Amygdala (tissue), 56 donors: ENCODE measurements around the gene NPR2.

ENCODE experiments used
- DNase-seq, 56 donors: peaks; one replicate each; lab custom pipeline; 2025; lab: John Stamatoyannopoulos, UW

NPR2 gene

DNA sequence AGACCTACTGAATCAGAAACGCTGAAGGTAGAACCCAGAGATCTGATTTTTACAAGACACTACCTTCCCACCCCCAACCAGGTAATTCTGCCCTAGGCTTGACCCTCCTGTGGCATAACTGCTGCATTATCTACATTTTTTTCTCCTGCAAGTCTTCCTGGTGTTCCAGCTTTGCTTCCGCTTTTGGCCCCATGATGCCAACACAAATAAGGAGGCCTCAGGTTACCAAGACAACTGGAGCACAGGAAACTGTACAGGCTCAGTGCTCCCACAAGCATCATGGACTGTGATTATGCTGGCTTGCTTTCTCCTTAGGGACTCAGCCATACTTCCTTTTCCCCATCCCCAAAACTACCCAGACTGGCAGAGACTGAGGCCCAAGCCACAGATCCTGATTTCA lies 30.7 kb upstream of the NPR2 start:
- DNase-seq = peak in 6 of 56 donors; percentile 5 to 35 (median 17)

DNA sequence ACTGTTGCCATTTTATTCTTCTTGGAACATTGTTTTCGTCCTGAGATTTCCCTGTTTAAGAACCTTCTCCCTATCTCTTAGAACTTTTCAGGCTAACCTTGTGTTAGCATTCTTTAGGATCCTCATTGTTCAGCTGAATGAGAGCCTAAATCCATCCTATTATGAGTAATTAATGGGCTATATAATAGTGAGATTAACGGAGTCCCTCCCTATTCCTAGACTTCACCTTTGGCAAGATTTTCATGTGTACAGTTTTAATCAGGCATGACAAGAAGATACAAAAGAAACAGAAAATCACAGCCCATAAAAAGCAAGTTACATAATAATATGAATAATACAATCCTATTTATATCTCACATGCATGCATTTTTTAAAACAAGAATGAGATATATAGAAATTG lies 28.2 kb upstream of the NPR2 start:
- no peak for DNase-seq

DNA sequence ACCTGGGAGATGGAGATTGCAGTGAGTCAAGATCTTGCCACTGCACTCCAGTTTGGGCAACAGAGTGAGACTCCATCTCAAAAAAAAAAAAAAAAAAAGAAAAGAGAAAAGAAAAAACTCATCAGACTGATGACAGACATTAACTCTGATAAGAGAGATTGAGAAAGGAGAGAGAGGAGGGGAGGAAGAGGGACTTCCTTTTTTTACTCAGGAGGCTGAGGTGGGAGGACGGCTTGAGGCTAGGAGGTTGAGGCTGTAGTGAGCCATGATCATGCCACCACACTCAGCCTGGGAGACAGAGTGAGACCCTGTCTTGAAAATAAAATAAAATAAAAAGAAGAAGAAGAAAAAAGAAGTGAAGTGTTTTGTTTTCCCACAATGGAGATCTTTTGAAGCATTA lies 27.6 kb upstream of the NPR2 start:
- DNase-seq = no peak

DNA sequence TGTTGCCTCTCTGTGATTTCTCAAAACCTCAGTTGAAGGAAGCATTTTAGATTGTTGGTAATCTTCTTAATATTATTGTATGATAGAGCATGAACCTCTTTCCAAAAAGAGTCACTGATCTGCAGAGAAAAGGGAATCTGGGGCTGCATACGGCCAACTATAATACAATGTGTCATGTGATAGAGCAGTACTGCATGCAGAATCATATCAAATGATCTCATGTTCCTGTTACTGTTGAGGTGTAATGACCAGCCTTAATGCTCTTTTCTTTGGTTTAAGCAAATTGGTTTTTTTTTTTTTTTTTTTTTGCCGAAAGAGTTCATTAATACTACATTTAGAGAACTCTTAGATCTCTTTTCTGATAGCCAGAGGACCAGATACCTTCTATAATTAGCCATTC lies 24.4 kb upstream of the NPR2 start:
- no peak for DNase-seq

DNA sequence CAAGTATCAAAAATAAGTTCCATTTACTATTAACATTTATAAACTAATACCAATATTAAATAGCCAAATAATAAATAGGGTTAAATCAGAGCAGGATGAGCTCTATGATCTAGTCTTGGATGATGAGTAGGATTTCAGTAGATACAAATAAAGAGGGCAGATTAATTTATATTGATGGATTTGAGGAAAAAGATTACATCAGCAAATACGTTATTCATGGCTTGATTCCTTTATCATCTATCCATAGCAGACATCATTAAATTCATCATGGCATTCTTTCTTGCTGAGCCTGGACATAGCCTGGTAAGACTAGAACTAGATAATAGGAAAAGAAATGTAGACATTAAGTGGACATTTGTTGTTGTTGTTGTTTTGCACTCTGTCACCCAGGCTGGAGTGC lies 23.9 kb upstream of the NPR2 start:
- DNase-seq = no peak

DNA sequence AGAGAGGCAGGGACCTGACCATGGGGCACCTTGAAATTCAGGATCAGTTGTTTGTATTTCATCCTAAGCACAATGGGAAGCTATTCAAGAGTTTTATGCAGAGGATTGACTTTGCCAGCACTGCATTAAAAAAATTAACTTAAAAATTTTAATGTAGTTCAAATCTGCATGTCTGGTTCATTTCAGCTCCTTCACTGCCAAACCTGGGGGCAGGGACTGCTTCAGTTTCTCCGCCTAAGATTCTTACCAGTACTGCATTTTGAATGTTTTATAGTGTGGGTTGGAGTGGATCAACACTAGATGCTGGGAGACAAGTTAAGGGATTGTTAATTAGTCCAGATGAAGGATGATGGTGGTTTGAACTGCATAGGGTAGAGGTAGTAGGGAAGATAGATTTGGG lies 21.6 kb upstream of the NPR2 start:
- no peak for DNase-seq

DNA sequence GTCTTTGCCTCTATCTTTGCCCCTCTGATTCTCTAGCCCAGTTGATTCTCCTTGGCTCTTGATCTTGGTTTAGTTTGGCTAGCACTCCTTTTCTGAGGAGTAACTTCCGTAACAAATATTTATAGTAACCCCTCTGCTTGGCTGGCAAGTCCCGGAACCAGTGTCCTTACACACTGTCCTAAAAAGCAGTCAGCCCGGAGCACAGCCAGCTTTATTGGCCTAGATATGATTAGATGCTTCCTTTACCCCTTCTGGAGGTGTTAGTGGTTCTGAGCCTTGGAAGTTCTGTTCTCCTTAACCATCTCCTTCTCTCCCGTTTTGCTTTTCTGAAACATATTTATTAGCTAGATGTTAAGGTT lies 20.3 kb upstream of the NPR2 start:
- DNase-seq = peak in 1 of 56 donors; percentile 9

DNA sequence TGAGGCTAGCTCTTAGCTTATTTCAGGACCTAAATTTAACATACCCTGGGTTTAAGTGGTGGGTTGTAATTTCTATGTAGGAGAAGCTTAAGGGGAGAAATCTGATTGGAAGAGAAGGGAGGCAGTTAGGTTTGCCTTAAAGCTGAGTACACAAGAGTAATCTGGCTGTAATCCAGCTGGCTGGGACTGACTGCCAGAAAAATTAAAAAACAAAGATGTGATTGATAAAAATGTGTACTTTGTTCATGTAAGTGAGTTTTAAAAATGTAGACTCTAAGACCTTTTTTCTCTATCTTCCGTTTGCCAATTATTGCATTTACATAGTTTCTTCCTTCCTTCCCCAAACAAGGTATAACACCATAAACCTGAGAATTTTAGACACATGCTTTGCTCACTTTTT lies 19.9 kb upstream of the NPR2 start:
- peak in 1 of 56 donors; percentile 39 for DNase-seq

DNA sequence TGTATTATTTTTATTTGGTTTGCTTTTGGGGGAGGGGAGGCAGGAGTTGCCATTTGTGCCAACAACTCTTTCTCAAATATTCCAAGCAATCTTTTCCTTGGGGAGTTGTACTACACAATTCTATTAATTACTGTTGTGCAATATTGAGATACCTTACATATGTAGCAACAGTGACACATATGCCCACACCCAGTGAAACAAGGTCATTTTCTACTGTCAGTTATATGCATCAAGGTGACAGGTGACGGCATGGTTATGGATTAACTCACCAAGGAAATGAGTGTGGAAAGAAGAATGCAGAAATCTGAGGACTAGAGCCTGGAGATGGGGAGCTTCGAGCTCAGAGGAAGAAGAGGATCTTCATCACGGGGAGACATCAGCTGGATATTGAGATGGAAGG lies 19.4 kb upstream of the NPR2 start:
- no peak for DNase-seq

DNA sequence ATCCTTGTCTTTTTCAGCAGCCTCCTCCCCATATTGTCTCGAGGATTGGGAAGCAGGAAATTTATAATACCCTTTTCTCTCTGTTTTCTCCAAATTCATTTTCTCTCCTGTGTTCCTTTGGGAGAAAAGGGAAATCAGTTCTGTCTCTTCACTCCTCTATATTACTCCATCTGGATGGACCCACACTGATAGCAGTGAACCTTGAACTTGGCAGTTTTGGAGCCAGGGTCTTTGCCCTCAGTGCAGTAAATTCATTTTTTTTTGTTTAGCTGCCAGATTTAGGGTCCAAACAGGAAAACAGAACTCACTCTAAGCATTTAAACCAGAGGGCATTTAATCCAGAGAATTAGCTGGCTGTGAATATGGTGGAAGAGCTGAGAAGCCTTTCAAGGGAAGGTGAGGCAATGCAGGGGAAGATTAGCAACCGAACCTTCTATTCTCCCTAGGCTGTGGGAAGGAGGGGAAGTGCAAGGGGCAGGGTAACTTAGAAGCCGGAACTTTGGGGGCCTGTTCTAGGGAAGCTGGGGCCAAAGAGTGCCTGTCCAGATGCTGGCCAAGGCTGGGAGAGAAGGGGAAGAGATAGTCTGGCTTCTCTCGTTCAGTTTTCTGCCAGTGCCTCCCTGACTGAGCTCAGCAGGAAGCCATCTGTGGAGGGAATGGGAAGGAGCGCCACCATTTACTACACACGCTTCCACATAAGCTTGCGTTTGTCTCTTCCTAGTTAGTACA lies 16.3 kb upstream of the NPR2 start:
- peak in 4 of 56 donors; percentile 5 to 48 (median 21) for DNase-seq

DNA sequence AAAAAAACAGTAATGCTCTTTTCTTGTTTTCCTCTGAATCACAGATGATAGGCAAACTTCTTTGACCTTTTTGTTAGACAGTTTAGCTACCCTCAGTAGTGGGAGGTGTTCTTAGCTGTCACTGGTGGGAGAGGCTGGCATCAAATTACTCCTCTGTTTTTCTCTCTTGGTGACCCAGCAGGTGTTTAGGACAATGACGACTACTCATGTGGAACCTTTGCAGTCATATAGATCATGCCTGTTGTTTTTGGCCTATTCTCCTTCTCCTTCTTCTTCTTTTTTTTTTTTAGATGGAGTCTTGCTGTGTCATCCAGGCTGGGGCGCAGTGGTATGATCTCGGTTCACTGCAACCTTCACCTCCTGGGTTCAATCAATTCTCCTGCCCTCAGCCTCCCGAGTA lies 15.4 kb upstream of the NPR2 start:
- no peak for DNase-seq

DNA sequence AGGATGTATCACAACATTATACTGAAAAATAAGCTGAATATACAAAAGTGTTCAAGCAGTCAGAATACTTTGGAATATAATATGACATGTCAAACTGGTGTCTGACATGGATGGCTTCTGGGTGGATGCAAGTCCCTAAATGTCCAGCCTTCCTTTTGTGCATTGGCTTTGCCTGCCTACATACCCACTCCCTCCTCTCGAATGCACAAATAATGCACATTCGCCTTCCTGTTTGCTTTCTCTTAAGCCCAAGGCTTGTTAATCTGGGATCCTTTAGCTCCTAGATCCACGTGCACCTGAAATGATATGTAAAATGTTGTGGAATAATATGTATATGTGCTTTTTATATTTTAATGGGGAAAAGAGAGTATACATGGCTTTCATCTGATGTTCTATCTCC lies 12.9 kb upstream of the NPR2 start:
- DNase-seq = no peak

DNA sequence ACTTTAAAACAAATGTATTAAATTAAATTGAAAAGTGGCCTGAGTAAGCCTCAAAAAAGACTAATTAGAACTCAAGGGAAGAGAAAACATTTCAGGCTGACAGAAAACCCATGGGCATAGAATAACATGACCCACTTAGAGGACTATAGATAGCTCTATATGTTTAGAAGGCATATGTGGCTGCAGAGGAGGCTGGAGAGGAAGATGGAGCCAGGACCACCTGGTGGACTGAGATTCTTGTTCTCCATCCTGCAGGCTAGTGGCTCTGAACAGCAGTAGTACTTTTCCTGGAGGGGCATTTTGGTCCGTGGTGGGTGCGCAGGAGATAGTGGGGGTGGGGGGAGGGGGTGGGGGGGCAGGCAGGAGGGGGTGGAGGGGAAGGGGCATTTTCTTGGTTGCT lies 10.3 kb upstream of the NPR2 start:
- DNase-seq = no peak

DNA sequence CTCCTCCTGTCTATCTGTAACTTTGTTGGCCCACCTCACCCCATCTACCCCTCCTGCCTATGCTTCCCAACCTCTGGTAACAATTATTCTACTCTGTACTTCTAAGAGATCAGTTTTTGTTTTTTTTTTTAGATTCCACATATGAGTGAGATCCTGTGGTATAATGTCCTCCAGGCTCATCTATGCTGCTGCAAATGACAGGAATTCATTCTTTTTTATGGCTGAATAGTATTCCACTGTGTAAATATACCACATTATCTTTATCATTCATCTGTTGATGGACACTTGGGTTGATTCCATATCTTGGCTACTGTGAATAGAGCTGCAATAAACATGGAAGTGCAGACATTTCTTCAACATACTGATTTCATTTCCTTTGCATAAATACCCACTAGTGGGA lies 8.0 kb upstream of the NPR2 start:
- no peak for DNase-seq

DNA sequence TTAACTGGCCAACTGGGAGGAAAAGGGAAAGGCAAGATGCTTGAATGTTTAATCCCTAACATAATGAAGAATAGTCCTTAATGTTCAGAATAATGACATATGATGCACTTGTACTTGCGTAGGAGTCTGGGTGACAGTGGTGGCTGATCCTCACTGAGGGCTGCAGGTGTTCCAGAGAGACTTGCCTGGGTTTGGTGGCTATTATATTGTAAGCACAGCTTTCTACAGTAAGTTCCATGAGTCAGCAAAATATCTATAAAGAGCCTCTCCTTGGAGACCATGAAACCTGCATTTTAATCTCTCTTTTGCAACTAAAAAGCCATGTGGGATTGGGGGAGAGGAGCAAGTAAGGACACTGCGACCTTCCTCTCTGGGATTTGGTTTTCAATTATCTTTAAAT lies 1.9 kb upstream of the NPR2 start:
- DNase-seq = no peak

DNA sequence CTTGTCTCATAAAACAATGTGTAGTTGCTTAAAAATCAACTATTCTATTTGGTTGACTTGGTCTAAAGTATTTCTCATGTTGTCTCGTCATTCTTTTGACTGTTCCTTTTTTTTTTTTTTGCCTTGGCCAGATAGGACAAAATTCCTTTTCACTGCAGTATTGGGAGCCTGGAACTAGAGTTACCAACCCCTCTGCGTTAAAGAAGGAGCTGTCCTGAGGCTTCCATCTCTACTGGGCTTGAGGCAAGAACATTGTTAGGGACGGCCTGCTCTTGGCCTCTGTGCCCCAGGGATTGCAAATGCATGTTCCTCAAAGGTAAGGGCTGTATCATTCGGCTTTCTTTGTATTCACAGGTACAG lies 1.4 kb upstream of the NPR2 start:
- DNase-seq = no peak

DNA sequence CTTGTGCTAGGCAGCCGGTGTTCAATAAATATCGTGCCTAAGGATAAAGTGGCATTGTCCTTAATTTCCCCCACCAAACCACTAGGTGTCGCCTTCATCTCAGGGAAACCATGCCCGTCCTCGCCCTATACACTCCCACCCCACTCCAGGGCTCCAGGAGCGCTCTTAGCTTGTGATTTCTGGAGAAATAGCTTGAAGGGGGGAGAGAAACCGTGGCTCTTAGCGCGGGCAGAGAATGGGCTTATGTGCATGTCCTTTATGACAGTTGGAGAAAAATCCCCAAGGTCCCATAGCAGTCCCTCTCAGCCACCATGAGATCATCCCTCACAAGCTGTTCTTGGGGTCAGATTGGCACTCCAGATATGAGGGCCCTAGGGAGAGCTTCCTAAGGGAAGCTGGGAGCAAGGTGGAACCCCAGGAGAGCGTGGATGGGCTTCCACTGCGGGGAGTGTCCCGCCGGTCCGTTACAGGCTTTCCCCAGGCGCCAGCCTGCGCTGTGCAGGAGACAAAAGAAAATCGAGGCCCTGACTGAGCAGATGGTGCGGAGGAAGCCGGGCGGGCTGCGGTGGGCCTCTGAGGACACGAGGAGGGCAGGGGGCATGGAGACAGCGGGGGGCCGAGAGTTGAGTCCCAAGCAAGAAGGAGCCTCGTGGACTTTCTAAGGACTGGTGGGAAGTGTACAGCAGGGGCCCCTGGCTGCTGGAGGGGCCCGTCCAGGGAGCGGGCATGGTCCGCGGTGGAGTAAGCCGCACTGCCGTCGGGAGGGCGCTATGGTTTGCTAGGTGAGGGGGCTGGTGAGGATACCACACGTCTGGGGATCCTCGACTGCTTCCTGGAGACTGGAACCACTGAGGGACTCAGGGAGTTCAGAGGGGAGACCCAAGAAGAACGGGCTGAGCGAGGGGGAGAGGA lies 750 bp upstream of the NPR2 start:
- DNase-seq = peak in 44 of 56 donors; percentile 16 to 76 (median 42)

DNA sequence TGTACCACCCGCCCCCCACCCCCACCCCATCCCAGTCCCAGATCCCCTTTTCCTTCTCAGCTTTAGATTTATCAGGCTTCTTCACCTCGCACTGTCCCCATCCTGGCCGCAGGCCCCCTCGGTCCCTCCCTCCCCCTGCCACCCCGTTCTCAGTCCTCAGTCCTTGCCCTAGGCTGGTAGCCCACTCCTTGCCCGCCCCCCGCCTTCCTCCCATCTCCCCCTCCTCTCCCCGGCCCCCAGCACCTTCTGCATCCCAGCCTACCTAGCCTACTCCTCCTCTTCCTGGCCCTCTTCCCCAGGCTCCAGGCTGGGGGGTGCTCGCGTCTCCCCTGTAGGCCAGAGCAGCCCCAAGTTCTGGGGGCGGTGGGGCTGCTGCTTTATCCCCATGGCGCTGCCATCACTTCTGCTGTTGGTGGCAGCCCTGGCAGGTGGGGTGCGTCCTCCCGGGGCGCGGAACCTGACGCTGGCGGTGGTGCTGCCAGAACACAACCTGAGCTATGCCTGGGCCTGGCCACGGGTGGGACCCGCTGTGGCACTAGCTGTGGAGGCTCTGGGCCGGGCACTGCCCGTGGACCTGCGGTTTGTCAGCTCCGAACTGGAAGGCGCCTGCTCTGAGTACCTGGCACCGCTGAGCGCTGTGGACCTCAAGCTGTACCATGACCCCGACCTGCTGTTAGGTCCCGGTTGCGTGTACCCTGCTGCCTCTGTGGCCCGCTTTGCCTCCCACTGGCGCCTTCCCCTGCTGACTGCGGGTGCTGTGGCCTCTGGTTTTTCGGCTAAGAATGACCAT lies 828 bp downstream of the NPR2 start:
- no peak for DNase-seq

DNA sequence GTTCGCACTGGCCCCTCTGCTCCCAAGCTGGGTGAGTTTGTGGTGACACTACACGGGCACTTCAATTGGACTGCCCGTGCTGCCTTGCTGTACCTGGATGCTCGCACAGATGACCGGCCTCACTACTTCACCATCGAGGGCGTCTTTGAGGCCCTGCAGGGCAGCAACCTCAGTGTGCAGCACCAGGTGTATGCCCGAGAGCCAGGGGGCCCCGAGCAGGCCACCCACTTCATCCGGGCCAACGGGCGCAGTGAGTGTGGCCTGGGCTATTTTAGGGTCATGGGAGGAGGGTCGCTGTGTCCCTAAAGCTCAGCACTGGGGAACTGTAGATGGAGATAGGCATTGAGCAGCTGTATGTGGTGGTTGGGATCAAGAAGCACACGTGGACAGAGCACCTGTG lies 1.4 kb downstream of the NPR2 start:
- no peak for DNase-seq

DNA sequence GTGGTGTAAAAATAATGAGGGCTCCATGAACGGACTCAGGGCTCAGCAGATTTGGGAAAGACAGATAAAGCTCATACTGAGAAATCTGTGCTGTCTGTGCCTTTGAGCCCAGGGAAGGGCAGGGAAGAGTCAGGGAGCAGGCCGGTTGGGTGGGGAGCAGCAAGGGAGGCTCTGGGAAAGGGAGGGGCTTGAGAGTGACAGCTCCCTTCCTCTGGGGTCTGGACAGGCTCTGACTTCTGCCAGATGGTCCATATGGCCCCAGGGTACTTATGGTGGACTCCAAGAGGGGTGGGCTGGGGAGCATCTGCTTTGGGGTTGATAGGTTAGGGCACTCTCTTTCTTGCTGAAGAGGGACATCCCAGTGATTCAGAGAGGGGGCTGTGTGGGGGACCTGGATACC lies 2.1 kb downstream of the NPR2 start:
- no peak for DNase-seq

DNA sequence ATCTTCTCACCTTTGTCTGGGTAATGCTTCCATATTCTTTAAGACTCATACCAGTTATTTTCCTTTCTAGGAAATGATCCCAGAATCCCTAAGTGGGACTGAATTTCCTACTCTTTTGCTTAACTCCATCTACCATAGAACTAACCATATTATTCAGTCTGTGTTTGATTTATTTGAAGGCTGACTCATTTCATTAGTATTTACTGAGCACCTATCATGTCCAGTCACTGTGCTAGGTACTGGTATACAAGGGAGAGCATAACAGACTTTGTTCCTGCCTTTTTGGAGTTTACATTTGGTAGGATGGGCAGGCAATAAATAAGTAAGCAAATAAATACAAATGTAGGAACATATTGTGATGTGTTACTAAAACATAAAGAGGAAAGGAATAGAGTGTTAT lies 4.3 kb downstream of the NPR2 start:
- DNase-seq = no peak
